Parathyroid adenoma (tissue), 2 donors: ENCODE data around the gene MYO15B.

ENCODE experiments used
- H2AFZ ChIP-seq: fragments of 300-600 bp; sonication (generic); one replicate; pipeline ENCODE4 v1.7.0; 2017; ENCODE audit warnings: antibody characterized with exemption, mild to moderate bottlenecking
- H3K27ac ChIP-seq: fragments of 300-600 bp; sonication (generic); one replicate; pipeline ENCODE4 v1.7.0; 2017
- H3K27me3 ChIP-seq: fragments of 300-600 bp; sonication (generic); one replicate; pipeline ENCODE4 v1.7.0; 2017; ENCODE audit warnings: low read length; ENCODE audit not compliant: control insufficient read depth, insufficient read depth
- H3K36me3 ChIP-seq: fragments of 300-600 bp; sonication (generic); one replicate; pipeline ENCODE4 v1.7.0; 2017; ENCODE audit warnings: low read length; ENCODE audit not compliant: control insufficient read depth, insufficient read depth
- H3K4me1 ChIP-seq: fragments of 300-600 bp; sonication (generic); one replicate; pipeline ENCODE4 v1.7.0; 2017; ENCODE audit warnings: control low read depth
- H3K4me2 ChIP-seq: fragments of 300-600 bp; sonication (generic); one replicate; pipeline ENCODE4 v1.7.0; 2017; ENCODE audit warnings: low read length
- H3K4me3 ChIP-seq: fragments of 300-600 bp; sonication (generic); one replicate; pipeline ENCODE4 v1.7.0; 2017; ENCODE audit warnings: low read depth, low read length
- H3K79me2 ChIP-seq: fragments of 300-600 bp; sonication (generic); one replicate; pipeline ENCODE4 v1.7.0; 2017; ENCODE audit warnings: control low read depth
- H3K9ac ChIP-seq: fragments of 300-600 bp; sonication (generic); one replicate; pipeline ENCODE4 v1.7.0; 2017; ENCODE audit warnings: mild to moderate bottlenecking
- H3K9me3 ChIP-seq: fragments of 300-600 bp; sonication (generic); one replicate; pipeline ENCODE4 v1.7.0; 2017; ENCODE audit warnings: low read length; ENCODE audit not compliant: control insufficient read depth
- CTCF ChIP-seq: fragments of 300-600 bp; sonication (generic); IDR thresholded peaks from one replicate; pipeline ENCODE4 v1.7.0; 2017; ENCODE audit warnings: antibody characterized with exemption, mild to moderate bottlenecking
- donor health status: primary hyperparathyroidism.

The MYO15B gene

DNA sequence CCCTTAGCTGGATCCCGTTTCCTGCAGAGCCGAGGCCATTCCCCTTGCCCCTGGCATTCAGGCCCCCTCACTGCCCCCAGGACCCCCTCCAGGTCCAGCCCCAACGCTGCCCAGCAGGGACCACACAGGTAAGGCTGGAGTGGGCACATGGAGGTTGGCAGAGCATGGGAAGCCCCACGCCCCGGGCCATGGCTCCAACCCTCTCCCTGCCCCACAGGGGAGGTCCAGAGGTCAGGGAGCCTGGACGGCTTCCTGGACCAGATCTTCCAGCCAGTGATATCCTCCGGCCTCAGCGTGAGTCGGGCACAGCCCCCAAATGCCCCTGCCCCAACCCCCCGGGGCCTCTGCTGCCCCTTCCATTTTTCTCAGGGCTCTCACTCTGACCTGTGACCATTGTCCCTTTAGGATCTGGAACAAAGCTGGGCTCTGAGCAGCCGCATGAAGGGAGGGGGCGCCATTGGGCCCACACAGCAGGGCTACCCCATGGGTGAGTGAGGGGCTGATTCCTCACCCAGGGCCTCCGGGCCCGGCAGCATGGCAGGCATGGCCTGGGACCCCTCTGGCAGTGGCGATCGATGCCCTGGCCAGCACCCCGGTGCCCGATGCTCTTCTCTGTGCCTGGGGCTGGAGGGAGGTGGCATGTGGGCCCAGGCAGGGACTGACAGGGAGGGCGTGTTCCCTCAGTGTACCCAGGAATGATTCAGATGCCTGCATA lies 27.1 kb downstream of the MYO15B start:
- Histone ChIP-seq H3K4me1 (no peaks in the 10 kb centered on the region), H3K36me3 (no peaks in the 10 kb centered on the region), H3K4me3 (no peak overlapping the region), H3K9ac (no peak overlapping the region), H3K9me3 (no peaks in the 10 kb centered on the region), H3K27me3 (no peaks in the 10 kb centered on the region), H3K4me2 (no peak overlapping the region), H3K79me2 (no peaks in the 10 kb centered on the region), H2AFZ (no peak overlapping the region), H3K27ac (no peak overlapping the region)
- no peak for TF ChIP-seq CTCF

DNA sequence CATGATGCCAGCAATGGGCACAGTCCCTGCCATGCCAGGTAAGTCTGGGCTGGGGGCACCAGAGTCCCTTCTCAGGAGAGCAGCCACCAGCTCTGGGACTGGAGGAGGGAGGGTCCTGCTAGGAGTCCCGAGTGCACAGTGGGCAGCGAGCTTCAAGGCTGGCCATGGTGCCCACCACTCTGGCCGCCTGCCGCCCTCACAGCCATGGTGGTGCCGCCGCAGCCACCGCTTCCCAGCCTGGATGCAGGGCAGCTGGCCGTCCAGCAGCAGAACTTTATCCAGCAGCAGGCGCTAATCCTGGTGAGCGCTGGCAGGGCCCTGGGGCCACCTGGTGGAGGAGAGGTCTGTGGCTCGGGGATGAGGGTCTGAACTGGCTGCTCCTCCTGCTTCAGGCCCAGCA lies 27.7 kb downstream of the MYO15B start:
- TF ChIP-seq CTCF, result no peak
- no peaks in the 10 kb centered on the region for H3K36me3 ChIP-seq
- no peak overlapping the region for H3K9ac ChIP-seq
- no peaks in the 10 kb centered on the region for H3K9me3 ChIP-seq
- H3K79me2 ChIP-seq, result no peaks in the 10 kb centered on the region
- H3K4me3 ChIP-seq, result no peak overlapping the region
- no peaks in the 10 kb centered on the region for H3K4me1 ChIP-seq
- no peak overlapping the region for H3K4me2 ChIP-seq
- H3K27ac ChIP-seq, result no peak overlapping the region
- H2AFZ ChIP-seq, result no peak overlapping the region
- no peaks in the 10 kb centered on the region for H3K27me3 ChIP-seq

DNA sequence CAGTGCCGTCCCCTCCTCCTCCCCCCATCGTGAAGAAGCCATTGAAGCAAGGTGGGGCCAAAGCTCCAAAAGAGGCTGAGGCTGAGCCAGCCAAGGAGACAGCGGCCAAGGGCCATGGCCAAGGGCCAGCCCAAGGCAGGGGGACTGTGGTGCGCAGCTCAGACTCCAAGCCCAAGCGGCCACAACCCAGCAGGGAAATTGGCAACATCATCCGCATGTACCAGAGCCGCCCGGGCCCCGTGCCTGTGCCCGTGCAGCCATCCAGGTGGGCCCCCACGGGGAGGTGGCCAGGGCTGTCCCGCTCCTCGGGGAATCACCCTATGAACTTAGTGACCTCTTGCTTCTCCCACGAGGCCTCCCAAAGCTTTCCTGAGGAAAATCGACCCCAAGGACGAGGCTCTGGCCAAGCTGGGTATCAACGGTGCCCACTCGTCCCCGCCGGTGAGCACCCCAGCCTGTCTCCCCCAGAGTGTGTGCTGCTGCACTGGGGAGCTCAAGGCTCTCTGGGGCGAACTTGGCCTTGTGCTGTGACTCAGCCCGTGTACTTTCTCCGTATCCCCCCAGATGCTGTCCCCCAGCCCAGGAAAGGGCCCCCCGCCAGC lies 29.0 kb downstream of the MYO15B start:
- H3K9me3 ChIP-seq, result no peaks in the 10 kb centered on the region
- no peaks in the 10 kb centered on the region for H3K4me1 ChIP-seq
- TF ChIP-seq CTCF, result no peak
- no peak overlapping the region for H3K27ac ChIP-seq
- no peaks in the 10 kb centered on the region for H3K79me2 ChIP-seq
- H3K36me3 ChIP-seq, result no peaks in the 10 kb centered on the region
- no peak overlapping the region for H3K4me3 ChIP-seq
- H2AFZ ChIP-seq, result no peak overlapping the region
- no peaks in the 10 kb centered on the region for H3K27me3 ChIP-seq
- H3K4me2 ChIP-seq, result no peak overlapping the region
- H3K9ac ChIP-seq, result no peak overlapping the region

DNA sequence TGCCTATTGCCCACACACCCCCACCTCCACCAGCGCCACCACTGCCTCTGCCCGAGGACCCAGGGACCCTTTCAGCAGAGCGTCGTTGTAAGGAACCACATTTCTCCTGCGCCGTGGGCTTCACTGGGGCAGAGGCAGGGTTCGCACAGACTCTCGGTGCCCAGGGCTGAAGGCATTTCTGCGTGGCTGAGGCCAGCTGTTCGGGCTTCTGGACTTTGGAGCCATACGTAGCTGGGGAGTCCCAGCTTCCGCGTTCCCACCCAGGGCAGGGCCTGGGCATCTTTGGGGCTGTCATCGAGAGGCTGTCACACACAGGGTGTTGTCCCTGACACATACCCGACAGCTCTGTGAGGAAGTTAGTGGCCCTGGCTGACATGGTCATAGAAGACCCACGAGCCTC lies 29.6 kb downstream of the MYO15B start:
- H3K4me1 ChIP-seq, result no peaks in the 10 kb centered on the region
- no peaks in the 10 kb centered on the region for H3K79me2 ChIP-seq
- H3K36me3 ChIP-seq, result no peaks in the 10 kb centered on the region
- no peak overlapping the region for H3K27ac ChIP-seq
- H3K27me3 ChIP-seq, result no peaks in the 10 kb centered on the region
- no peak overlapping the region for H3K4me2 ChIP-seq
- no peaks in the 10 kb centered on the region for H3K9me3 ChIP-seq
- no peak for TF ChIP-seq CTCF
- no peak overlapping the region for H3K4me3 ChIP-seq
- no peak overlapping the region for H2AFZ ChIP-seq
- H3K9ac ChIP-seq, result no peak overlapping the region

- no peaks in the 10 kb centered on the region for H3K9me3 ChIP-seq
- no peak for TF ChIP-seq CTCF
- peaks cover under 1% of the 10 kb centered on the region for H3K4me1 ChIP-seq
- no peaks in the 10 kb centered on the region for H3K79me2 ChIP-seq
- no peak overlapping the region for H2AFZ ChIP-seq
- H3K4me2 ChIP-seq, result no peak overlapping the region
- H3K4me3 ChIP-seq, result no peak overlapping the region
- no peaks in the 10 kb centered on the region for H3K36me3 ChIP-seq
- no peaks in the 10 kb centered on the region for H3K27me3 ChIP-seq
- H3K27ac ChIP-seq, result no peak overlapping the region
- H3K9ac ChIP-seq, result no peak overlapping the region
Measured at GRCh38 chr17:75617675-75618074, 30.1 kb downstream of the MYO15B start.
